Esophagus muscularis mucosa (tissue), 3 donors: Measurements from ENCODE around the gene METTL16.

ENCODE experiments used
- CTCF ChIP-seq, 3 experiments: fragments of 200-600 bp in 2 of 3; fragments of 450-650 bp in 1 of 3; sonication (generic) in 2 of 3; IDR thresholded peaks; one replicate each; pipeline ENCODE4 v1.5.1; 2017 to 2019; ENCODE audit warnings: antibody characterized with exemption in 3 of 3, mild to moderate bottlenecking in 2 of 3, moderate library complexity in 1 of 3
- POLR2A ChIP-seq: fragments of 450-650 bp; IDR thresholded peaks from one replicate; pipeline ENCODE4 v1.6.1; 2017; ENCODE audit warnings: antibody characterized with exemption, moderate library complexity, mild to moderate bottlenecking, low read depth

DNA sequence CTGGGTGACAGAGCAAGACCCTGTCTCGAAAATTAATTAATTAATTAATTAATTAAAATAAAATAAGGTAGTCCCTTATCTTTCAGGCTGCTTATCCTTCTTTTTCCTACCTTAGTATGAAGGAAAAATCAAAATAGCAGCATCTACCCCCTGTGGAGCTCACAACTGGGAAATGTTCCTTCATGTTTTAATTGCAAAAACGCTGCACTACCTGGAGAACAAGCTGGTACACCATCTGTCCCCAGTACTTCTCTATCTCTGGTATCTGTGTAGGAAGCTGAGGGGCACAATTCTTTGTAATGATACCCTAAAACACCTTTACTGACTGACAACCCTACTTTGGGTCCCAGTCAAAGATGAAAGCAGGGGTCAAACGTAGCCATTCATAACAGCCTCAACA, 55.7 kb downstream of the METTL16 start:
- TF ChIP-seq POLR2A (no peak), CTCF (IDR thresholded peaks at IDR 0.05) (no peak)
